Measurements from ENCODE around the gene CUL3. TPM values are rescaled to one million over a fixed set of nuclear protein-coding genes. Genes with fewer than 3 reads are reported as not detected.

Gene CUL3
- total and polyA plus RNA-seq, 2 of the 13 experiments (the other 11 are each of a cell fraction or from before 2014, with no cell fraction given): 33.2 to 62.3 TPM

GRCh38 chr2:224538561-224539138 lies 46.5 kb downstream of the CUL3 start:
- 41% methylated on average over 4 of the region's 4 CpGs for WGBS (ENCODE audit: low lambda C conversion rate)
- POLR2A ChIA-PET: no interaction called here

GRCh38 chr2:224532931-224533330 lies 52.2 kb downstream of the CUL3 start:
- peaks cover 44% of the 10 kb centered on the region for H3K79me2 ChIP-seq (ENCODE audit: insufficient read depth, low read length)
- CTCF ChIA-PET (ENCODE audit: low intra/inter-chr PET ratio, low total read pairs): no interaction called here
- peaks cover 1 to 37% of the 10 kb centered on the region in 2 experiments; a peak in 4 of 5 replicates for H3K36me3 ChIP-seq (replicated peaks in 1 of 2; ENCODE audit: control insufficient read depth in 1 of 2, insufficient read depth in 2 of 2, low read length in 2 of 2)
- ATAC-seq (no peak), DNase-seq (ENCODE audit: low spot score) (no peak), FAIRE-seq (no peak)
- H4K20me1 ChIP-seq (ENCODE audit: insufficient read depth, low read length): peaks cover 3% of the 10 kb centered on the region
- POLR2A ChIA-PET: interaction anchor here (1.8 kb wide), 1 partner anchor 9 kb away, joined by 3 read pairs; no protein-coding TSS in a partner anchor
- no peak overlapping the region for H3K4me2 ChIP-seq (ENCODE audit: low read depth, low read length)
- intact Hi-C loops (cut with micrococcal nuclease; ENCODE audit: unreplicated experiment) (no loop called here), in situ Hi-C loops (cut with HindIII; ENCODE audit: extremely low pct_ligation_motif_present, low pct_unique_long_range_greater_than_20kb) (no loop called here)
- H3K9me3 ChIP-seq (ENCODE audit: low read length): no peaks in the 10 kb centered on the region
- TF ChIP-seq RBM22 (optimal IDR thresholded peaks at IDR 0.05; ENCODE audit: low read length) (peak; percentile 49), GPBP1L1 (CRISPR knock-in tag; IDR thresholded peaks at IDR 0.05) (no peak), MIXL1 (CRISPR knock-in tag; IDR thresholded peaks at IDR 0.05) (no peak)
- H3K9ac ChIP-seq (ENCODE audit: insufficient read depth, low read depth, low read length): no peak overlapping the region
- no peaks in the 10 kb centered on the region for H3K27me3 ChIP-seq (ENCODE audit: control insufficient read depth in 1 of 2, insufficient read depth in 2 of 2, low read length in 2 of 2)
- no peak overlapping the region for H3K27ac ChIP-seq (ENCODE audit: extremely low read length, insufficient read depth, low read length)
- no peak overlapping the region for H2AFZ ChIP-seq (ENCODE audit: low read length)
- no peaks in the 10 kb centered on the region for H3K4me1 ChIP-seq (ENCODE audit: insufficient read depth, low read length)
- BruUV-seq (replicated peaks): no TSS peak
- H3K4me3 ChIP-seq (replicated peaks in 1 of 3; ENCODE audit: insufficient read depth in 1 of 3, low read depth in 2 of 3, low read length in 3 of 3): no peak overlapping the region
- WGBS (ENCODE audit: low lambda C conversion rate): 99% methylated on average over 3 of the region's 3 CpGs

More at GRCh38 chr2:224538561-224539138, 46.5 kb downstream of the CUL3 start:
- ATAC-seq (peak; percentile 41; the same call in 1 of the 3 replicates), FAIRE-seq (no peak), DNase-seq (ENCODE audit: low spot score) (peak; percentile 18)
- Histone ChIP-seq H3K4me2 (ENCODE audit: low read depth, low read length) (no peak overlapping the region), H3K27ac (ENCODE audit: extremely low read length, insufficient read depth, low read length) (peak overlapping the region; percentile 10), H3K9me3 (ENCODE audit: low read length) (no peaks in the 10 kb centered on the region), H3K4me1 (ENCODE audit: insufficient read depth, low read length) (peaks cover 6% of the 10 kb centered on the region), H2AFZ (ENCODE audit: low read length) (no peak overlapping the region), H3K4me3 (replicated peaks in 1 of 3; ENCODE audit: insufficient read depth in 1 of 3, low read depth in 2 of 3, low read length in 3 of 3) (no peak overlapping the region), H4K20me1 (ENCODE audit: insufficient read depth, low read length) (peaks cover 14% of the 10 kb centered on the region), H3K27me3 (ENCODE audit: control insufficient read depth in 1 of 2, insufficient read depth in 2 of 2, low read length in 2 of 2) (no peaks in the 10 kb centered on the region), H3K36me3 (replicated peaks in 1 of 2; ENCODE audit: control insufficient read depth in 1 of 2, insufficient read depth in 2 of 2, low read length in 2 of 2) (peaks cover 5 to 39% of the 10 kb centered on the region in 2 experiments), H3K79me2 (ENCODE audit: insufficient read depth, low read length) (peaks cover 80% of the 10 kb centered on the region), H3K9ac (ENCODE audit: insufficient read depth, low read depth, low read length) (no peak overlapping the region)
- CTCF ChIA-PET (ENCODE audit: low intra/inter-chr PET ratio, low total read pairs): no interaction called here
- intact Hi-C loops (cut with micrococcal nuclease; ENCODE audit: unreplicated experiment) (loop anchor here (5.0 kb wide), 1 partner anchor 39 kb away; no protein-coding TSS in a partner anchor), in situ Hi-C loops (cut with HindIII; ENCODE audit: extremely low pct_ligation_motif_present, low pct_unique_long_range_greater_than_20kb) (no loop called here)
- no TSS peak for BruUV-seq (replicated peaks)
- TF ChIP-seq ZNF121 (CRISPR knock-in tag; IDR thresholded peaks at IDR 0.05): peak; percentile 95
- TF ChIP-seq CEBPG (CRISPR knock-in tag; IDR thresholded peaks at IDR 0.05): peak; percentile 11; the same call in 1 of the 2 replicates
- TF ChIP-seq NKX3-1 (CRISPR knock-in tag; IDR thresholded peaks at IDR 0.05): no peak
- no peak for TF ChIP-seq NONO (IDR thresholded peaks at IDR 0.05)
- TF ChIP-seq NONO (CRISPR knock-in tag; conservative IDR thresholded peaks at IDR 0.05): no peak
